HCT116 (cell line): ENCODE measurements around the gene KCNMB4. TPM values are rescaled to one million over a fixed set of nuclear protein-coding genes. Genes with fewer than 3 reads are reported as not detected.

Experiments
- ATAC-seq: fragments of 200-7000 bp; cut with Tn5 transposase; 2 replicates; pipeline ENCODE4 v1.9.1; 2020; ENCODE audit warnings: mild to moderate bottlenecking, moderate library complexity
- BruUV-seq: library from RNA; stranded (reverse); fragments of 400-500 nt; replicated peaks from 2 replicates; lab custom pipeline; 2021; lab: Mats Ljungman, UMichigan
- CTCF ChIA-PET: fragments of 300-600 bp; sonication (Branson Sonifier 250); formaldehyde crosslinking; loops from one replicate; lab custom pipeline; 2021; ENCODE audit warnings: antibody characterized with exemption; lab: Charles Lee
- POLR2A ChIA-PET: fragments of 300-600, 350-600 bp; sonication (Branson Sonifier 250); formaldehyde crosslinking; loops from one replicate; lab custom pipeline; 2021; ENCODE audit warnings: antibody characterized with exemption; lab: Charles Lee
- RAD21 ChIA-PET, 2 experiments: fragments of 300-600 bp; sonication (Branson Sonifier 250); formaldehyde crosslinking; loops; one replicate each; lab custom pipeline; 2023; ENCODE audit warnings: low total read pairs in 2 of 2; ENCODE audit not compliant: uncharacterized antibody in 2 of 2, unreplicated experiment in 2 of 2, low non-redundant PET in 1 of 2; lab: Charles Lee
- DNase-seq: peaks from one replicate; pipeline ENCODE4 v3.0.0-alpha.2; 2010; ENCODE audit warnings: low read depth, low spot score
- H2AFZ ChIP-seq: fragments of 200-600 bp; shearing (Covaris generic), sonication (generic); 2 replicates; pipeline ENCODE4 v1.6.1; 2017; ENCODE audit warnings: low read depth, mixed run types, mixed read lengths, antibody characterized with exemption, low read length; ENCODE audit not compliant: poor library complexity, severe bottlenecking
- H3K27ac ChIP-seq: 2 replicates; pipeline ENCODE4 v1.5.1; 2012; ENCODE audit warnings: low read depth, low read length
- H3K27me3 ChIP-seq: fragments of 200-600 bp; sonication (generic); 2 replicates; pipeline ENCODE4 v1.6.1; 2016; ENCODE audit warnings: mixed run types, low read length, mixed read lengths; ENCODE audit not compliant: insufficient read depth
- H3K36me3 ChIP-seq, 2 experiments: fragments of 200-500 bp in 1 of 2; fragments of 200-600 bp in 1 of 2; sonication (Bioruptor generic) in 1 of 2; sonication (generic) in 1 of 2; 2 replicates each; pipeline versions ENCODE4 v1.5.1 to v1.6.1; 2014 to 2016; ENCODE audit warnings: low read length in 2 of 2, inconsistent platforms in 1 of 2, mixed read lengths in 1 of 2, mixed run types in 1 of 2; ENCODE audit not compliant: insufficient read depth in 2 of 2, control insufficient read depth in 1 of 2
- H3K4me1 ChIP-seq, 2 experiments: fragments of 200-600 bp in 1 of 2; sonication (generic) in 1 of 2; 2 replicates each; pipeline versions ENCODE4 v1.5.1 to v1.6.1; 2012 to 2017; ENCODE audit warnings: low read length in 2 of 2, inconsistent platforms in 1 of 2, mild to moderate bottlenecking in 1 of 2, mixed read lengths in 1 of 2, mixed run types in 1 of 2, moderate library complexity in 1 of 2; ENCODE audit not compliant: insufficient read depth in 2 of 2, control insufficient read depth in 1 of 2
- H3K4me2 ChIP-seq: fragments of 200-600 bp; sonication (generic); 2 replicates; pipeline ENCODE4 v1.6.1; 2017; ENCODE audit warnings: mixed run types, low read length, mixed read lengths
- H3K4me3 ChIP-seq, 2 experiments: fragments of 200-600 bp in 1 of 2; sonication (generic) in 1 of 2; replicated peaks in 1 of 2; 2 replicates each; pipeline ENCODE4 v1.5.1; 2011 to 2016; ENCODE audit warnings: low read length in 2 of 2, control low read depth in 1 of 2, low read depth in 1 of 2, mild to moderate bottlenecking in 1 of 2, mixed read lengths in 1 of 2, mixed run types in 1 of 2
- H3K79me2 ChIP-seq: fragments of 200-600 bp; sonication (generic); 2 replicates; pipeline ENCODE4 v1.6.1; 2017; ENCODE audit warnings: mild to moderate bottlenecking, mixed run types, low read length, moderate library complexity, mixed read lengths; ENCODE audit not compliant: insufficient read depth
- H3K9ac ChIP-seq: fragments of 200-600 bp; sonication (generic); 2 replicates; pipeline ENCODE4 v1.6.1; 2016; ENCODE audit warnings: low read length, mixed read lengths
- H3K9me2 ChIP-seq: fragments of 200-600 bp; sonication (generic), shearing (Covaris generic); 2 replicates; pipeline ENCODE4 v1.6.1; 2017; ENCODE audit warnings: mixed run types, mild to moderate bottlenecking, moderate library complexity; ENCODE audit not compliant: insufficient read depth
- H3K9me3 ChIP-seq, 2 experiments: fragments of 200-500 bp in 1 of 2; fragments of 200-600 bp in 1 of 2; sonication (Bioruptor generic) in 1 of 2; sonication (generic) in 1 of 2; 2 replicates each; pipeline ENCODE4 v1.6.1; 2014 to 2017; ENCODE audit warnings: low read length in 2 of 2, mixed read lengths in 2 of 2, inconsistent platforms in 1 of 2, low read depth in 1 of 2, mild to moderate bottlenecking in 1 of 2, mixed run types in 1 of 2, moderate library complexity in 1 of 2; ENCODE audit not compliant: control insufficient read depth in 1 of 2, insufficient read depth in 1 of 2
- H4K20me1 ChIP-seq: fragments of 200-600 bp; sonication (generic), shearing (Covaris generic); 2 replicates; pipeline ENCODE4 v1.6.1; 2017; ENCODE audit warnings: mixed run types, mild to moderate bottlenecking, moderate library complexity; ENCODE audit not compliant: insufficient read depth
- ATF3 ChIP-seq: IDR thresholded peaks from 2 replicates; pipeline ENCODE4 v1.6.1; 2012
- CBX3 ChIP-seq: IDR thresholded peaks from 2 replicates; pipeline ENCODE4 v1.6.1; 2012; ENCODE audit warnings: low read depth
- EGR1 ChIP-seq: IDR thresholded peaks from 2 replicates; pipeline ENCODE4 v1.6.1; 2012; ENCODE audit warnings: low read depth
- EZH2 ChIP-seq: fragments of 200-600 bp; sonication (generic); IDR thresholded peaks from 2 replicates; pipeline ENCODE4 v1.6.1; 2017; ENCODE audit warnings: antibody characterized with exemption, mixed run types
- EZH2phosphoT487 ChIP-seq: fragments of 200-600 bp; IDR thresholded peaks from 2 replicates; pipeline ENCODE4 v1.6.1; 2018; ENCODE audit warnings: antibody characterized with exemption, borderline replicate concordance
- FOSL1 ChIP-seq: IDR thresholded peaks from 2 replicates; pipeline ENCODE4 v1.6.1; 2012; ENCODE audit warnings: low read depth
- JUND ChIP-seq: IDR thresholded peaks from 2 replicates; pipeline ENCODE4 v1.6.1; 2012
- MAX ChIP-seq: IDR thresholded peaks from 2 replicates; pipeline ENCODE4 v1.6.1; 2012
- POLR2AphosphoS5 ChIP-seq: IDR thresholded peaks from 2 replicates; pipeline ENCODE4 v1.6.1; 2011; ENCODE audit warnings: mild to moderate bottlenecking, low read depth, low read length, moderate library complexity
- RAD21 ChIP-seq: IDR thresholded peaks from 2 replicates; pipeline ENCODE4 v1.6.1; 2012; ENCODE audit warnings: low read depth, mild to moderate bottlenecking
- REST ChIP-seq: IDR thresholded peaks from 2 replicates; pipeline ENCODE4 v1.6.1; 2012; ENCODE audit warnings: low read depth
- SP1 ChIP-seq: IDR thresholded peaks from 2 replicates; pipeline ENCODE4 v1.6.1; 2012; ENCODE audit warnings: low read depth
- TCF7L2 ChIP-seq: IDR thresholded peaks from 2 replicates; pipeline ENCODE4 v1.7.0; 2011; ENCODE audit warnings: borderline replicate concordance, inconsistent platforms; ENCODE audit not compliant: insufficient read depth, insufficient read length; ENCODE audit errors: extremely low read depth
- ZBTB33 ChIP-seq: IDR thresholded peaks from 2 replicates; pipeline ENCODE4 v1.6.1; 2011; ENCODE audit warnings: mild to moderate bottlenecking, low read length, moderate library complexity; ENCODE audit not compliant: insufficient replicate concordance; ENCODE audit errors: extremely low read depth
- intact Hi-C: fragments of 100-400 bp; cut with micrococcal nuclease; formaldehyde crosslinking; loops from 2 replicates; pipeline ENCODE4 v1.10.0; 2022
- total RNA-seq: library from RNA; stranded (reverse); gene quantifications from one replicate; pipeline ENCODE4 v1.2.1, GENCODE V29; 2021; ENCODE audit not compliant: unreplicated experiment

KCNMB4 gene
- total RNA-seq, 1 experiment from 2014 or later, result 5.0 TPM

- H3K9ac ChIP-seq, result no peak overlapping the region
- ATAC-seq (no peak), DNase-seq (no peak)
- RAD21 ChIA-PET, result no interaction called here
- no peak overlapping the region for H3K4me3 ChIP-seq
- TF ChIP-seq FOSL1 (no peak), RAD21 (no peak), POLR2AphosphoS5 (no peak), EZH2 (no peak)
- intact Hi-C loops, result no loop called here
- H4K20me1 ChIP-seq, result no peaks in the 10 kb centered on the region
- H3K36me3 ChIP-seq, result no peaks in the 10 kb centered on the region
- H3K9me3 ChIP-seq, result no peaks in the 10 kb centered on the region
- POLR2A ChIA-PET, result no interaction called here
- CTCF ChIA-PET, result no interaction called here
- H3K9me2 ChIP-seq, result no peaks in the 10 kb centered on the region
- H2AFZ ChIP-seq, result no peak overlapping the region
- H3K4me1 ChIP-seq, result no peaks in the 10 kb centered on the region
- no peaks in the 10 kb centered on the region for H3K27me3 ChIP-seq
- BruUV-seq, result no TSS peak
- H3K4me2 ChIP-seq, result no peak overlapping the region
- no peak overlapping the region for H3K27ac ChIP-seq
- H3K79me2 ChIP-seq, result no peaks in the 10 kb centered on the region
Measured at GRCh38 chr12:70417121-70417520, 51.0 kb downstream of the KCNMB4 start.

GRCh38 chr12:70418101-70418500, 52.0 kb downstream of the KCNMB4 start:
- H3K79me2 ChIP-seq, result no peaks in the 10 kb centered on the region
- no peaks in the 10 kb centered on the region for H3K9me3 ChIP-seq
- no peaks in the 10 kb centered on the region for H3K9me2 ChIP-seq
- RAD21 ChIA-PET, result no interaction called here
- BruUV-seq, result no TSS peak
- ATAC-seq, result no peak
- H3K4me2 ChIP-seq, result no peak overlapping the region
- H2AFZ ChIP-seq, result no peak overlapping the region
- H3K27me3 ChIP-seq, result no peaks in the 10 kb centered on the region
- intact Hi-C loops, result no loop called here
- no peak for DNase-seq
- TF ChIP-seq MAX, result no peak
- no peak for TF ChIP-seq CBX3
- no peak for TF ChIP-seq EZH2phosphoT487
- TF ChIP-seq TCF7L2, result no peak
- no peak for TF ChIP-seq SP1
- TF ChIP-seq JUND, result no peak
- no peak for TF ChIP-seq ZBTB33
- TF ChIP-seq ATF3, result no peak
- TF ChIP-seq REST, result no peak
- TF ChIP-seq POLR2AphosphoS5, result no peak
- TF ChIP-seq EGR1, result no peak
- TF ChIP-seq RAD21, result no peak
- H4K20me1 ChIP-seq, result no peaks in the 10 kb centered on the region
- no peak overlapping the region for H3K27ac ChIP-seq
- no peaks in the 10 kb centered on the region for H3K4me1 ChIP-seq
- no peaks in the 10 kb centered on the region for H3K36me3 ChIP-seq
- CTCF ChIA-PET, result no interaction called here
- POLR2A ChIA-PET, result no interaction called here
- no peak overlapping the region for H3K9ac ChIP-seq
- H3K4me3 ChIP-seq, result no peak overlapping the region
